Measurements from ENCODE around the gene B3GAT3.

- TF ChIP-seq EP300 (IDR thresholded peaks at IDR 0.05) (no peak), POLR2A (IDR thresholded peaks at IDR 0.05) (no peak), POLR2AphosphoS5 (IDR thresholded peaks at IDR 0.05) (no peak)
- TF ChIP-seq, protein P1, sequence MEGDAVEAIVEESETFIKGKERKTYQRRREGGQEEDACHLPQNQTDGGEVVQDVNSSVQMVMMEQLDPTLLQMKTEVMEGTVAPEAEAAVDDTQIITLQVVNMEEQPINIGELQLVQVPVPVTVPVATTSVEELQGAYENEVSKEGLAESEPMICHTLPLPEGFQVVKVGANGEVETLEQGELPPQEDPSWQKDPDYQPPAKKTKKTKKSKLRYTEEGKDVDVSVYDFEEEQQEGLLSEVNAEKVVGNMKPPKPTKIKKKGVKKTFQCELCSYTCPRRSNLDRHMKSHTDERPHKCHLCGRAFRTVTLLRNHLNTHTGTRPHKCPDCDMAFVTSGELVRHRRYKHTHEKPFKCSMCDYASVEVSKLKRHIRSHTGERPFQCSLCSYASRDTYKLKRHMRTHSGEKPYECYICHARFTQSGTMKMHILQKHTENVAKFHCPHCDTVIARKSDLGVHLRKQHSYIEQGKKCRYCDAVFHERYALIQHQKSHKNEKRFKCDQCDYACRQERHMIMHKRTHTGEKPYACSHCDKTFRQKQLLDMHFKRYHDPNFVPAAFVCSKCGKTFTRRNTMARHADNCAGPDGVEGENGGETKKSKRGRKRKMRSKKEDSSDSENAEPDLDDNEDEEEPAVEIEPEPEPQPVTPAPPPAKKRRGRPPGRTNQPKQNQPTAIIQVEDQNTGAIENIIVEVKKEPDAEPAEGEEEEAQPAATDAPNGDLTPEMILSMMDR (IDR thresholded peaks at IDR 0.05) = no peak
Measured at GRCh38 chr11:62613291-62613778, 8.5 kb downstream of the B3GAT3 start.
